HG02870 (cell line): Measurements from ENCODE around the gene IL1RAPL1.
A peak's percentile ranks its signal among the peaks of the same experiment; 100 is the strongest.

Experiments used
- ATAC-seq: cut with Tn5 transposase; IDR thresholded peaks from one replicate; pipeline ENCODE4 v1.9.1; 2021; ENCODE audit warnings: mild to moderate bottlenecking, moderate library complexity; ENCODE audit not compliant: unreplicated experiment

IL1RAPL1 gene

GRCh38 chrX:28626515-28626914 lies 39.3 kb downstream of the IL1RAPL1 start:
- ATAC-seq = no peak

GRCh38 chrX:28628120-28628519 lies 40.9 kb downstream of the IL1RAPL1 start:
- ATAC-seq = no peak

GRCh38 chrX:28638775-28639174 lies 51.5 kb downstream of the IL1RAPL1 start:
- no peak for ATAC-seq

- no peak for ATAC-seq
These were observed 52.2 kb downstream of the IL1RAPL1 start for GRCh38 chrX:28639451-28639850.

GRCh38 chrX:28649541-28649940 lies 62.3 kb downstream of the IL1RAPL1 start:
- no peak for ATAC-seq

GRCh38 chrX:28651186-28651585 lies 63.9 kb downstream of the IL1RAPL1 start:
- no peak for ATAC-seq

GRCh38 chrX:28659269-28659668 lies 72.0 kb downstream of the IL1RAPL1 start:
- ATAC-seq = no peak

GRCh38 chrX:28665778-28666177 lies 78.5 kb downstream of the IL1RAPL1 start:
- ATAC-seq = no peak

- ATAC-seq = no peak
These were observed 81.1 kb downstream of the IL1RAPL1 start for GRCh38 chrX:28668303-28668702.

- no peak for ATAC-seq
These were observed 81.7 kb downstream of the IL1RAPL1 start for GRCh38 chrX:28668957-28669356.

GRCh38 chrX:28670074-28670473 lies 82.8 kb downstream of the IL1RAPL1 start:
- no peak for ATAC-seq

GRCh38 chrX:28675173-28675572 lies 87.9 kb downstream of the IL1RAPL1 start:
- ATAC-seq = no peak

- ATAC-seq = no peak
These were observed 105.9 kb downstream of the IL1RAPL1 start for GRCh38 chrX:28693101-28693500.

GRCh38 chrX:28697732-28698131 lies 110.5 kb downstream of the IL1RAPL1 start:
- ATAC-seq = peak; percentile 54

GRCh38 chrX:28701222-28701621 lies 114.0 kb downstream of the IL1RAPL1 start:
- ATAC-seq = no peak

GRCh38 chrX:28706964-28707363 lies 119.7 kb downstream of the IL1RAPL1 start:
- ATAC-seq = no peak

- ATAC-seq = no peak
These were observed 122.2 kb downstream of the IL1RAPL1 start for GRCh38 chrX:28709421-28709820.

- ATAC-seq = no peak
These were observed 130.6 kb downstream of the IL1RAPL1 start for GRCh38 chrX:28717864-28718263.

GRCh38 chrX:28718450-28718849 lies 131.2 kb downstream of the IL1RAPL1 start:
- no peak for ATAC-seq

- no peak for ATAC-seq
These were observed 132.4 kb downstream of the IL1RAPL1 start for GRCh38 chrX:28719620-28720019.

- no peak for ATAC-seq
These were observed 165.1 kb downstream of the IL1RAPL1 start for GRCh38 chrX:28752330-28752729.

- ATAC-seq = no peak
These were observed 168.9 kb downstream of the IL1RAPL1 start for GRCh38 chrX:28756175-28756574.

GRCh38 chrX:28756647-28757046 lies 169.4 kb downstream of the IL1RAPL1 start:
- ATAC-seq = no peak

GRCh38 chrX:28757290-28757689 lies 170.0 kb downstream of the IL1RAPL1 start:
- no peak for ATAC-seq
